GM12878 (cell line): ENCODE data around the gene SRBD1.

Experiments
- CEBPB ChIP-seq, 2 experiments: fragments of 150-350 bp in 1 of 2; IDR thresholded peaks; 2 replicates each; pipeline ENCODE4 v1.6.1; 2012 to 2014; ENCODE audit warnings: low read depth in 2 of 2, low read length in 2 of 2, borderline replicate concordance in 1 of 2, inconsistent platforms in 1 of 2
- CTCF ChIP-seq, 3 experiments: IDR thresholded peaks in 2 of 3; conservative IDR thresholded peaks in 1 of 3; 2 replicates each; pipeline ENCODE4 v1.5.1; 2011; ENCODE audit warnings: low read depth in 3 of 3, low read length in 3 of 3, mild to moderate bottlenecking in 3 of 3, control low read depth in 2 of 3, moderate library complexity in 2 of 3, inconsistent platforms in 1 of 3, mixed read lengths in 1 of 3; ENCODE audit not compliant: control insufficient read depth in 2 of 3, insufficient read depth in 1 of 3; ENCODE audit errors: extremely low read depth in 1 of 3
- DPF2 ChIP-seq: fragments of 450-650 bp; IDR thresholded peaks from 2 replicates; pipeline ENCODE4 v1.6.1; 2017; ENCODE audit warnings: mild to moderate bottlenecking
- EZH2 ChIP-seq: IDR thresholded peaks from 2 replicates; pipeline ENCODE4 v1.6.1; 2012; ENCODE audit warnings: low read depth, mild to moderate bottlenecking, control low read depth, inconsistent platforms, low read length, borderline replicate concordance; ENCODE audit not compliant: control insufficient read depth
- GABPA ChIP-seq: IDR thresholded peaks from 2 replicates; pipeline ENCODE4 v1.6.1; 2014; ENCODE audit warnings: antibody characterized with exemption, low read depth, mild to moderate bottlenecking, inconsistent platforms
- JUNB ChIP-seq: IDR thresholded peaks from 2 replicates; pipeline ENCODE4 v1.6.1; 2016; ENCODE audit warnings: antibody characterized with exemption, mild to moderate bottlenecking
- POLR2A ChIP-seq: IDR thresholded peaks from 2 replicates; pipeline ENCODE4 v1.6.1; 2011; ENCODE audit warnings: low read depth, mild to moderate bottlenecking, low read length
- REST ChIP-seq: IDR thresholded peaks from 2 replicates; pipeline ENCODE4 v1.6.1; 2012; ENCODE audit warnings: mild to moderate bottlenecking, low read depth, low read length
- TAF1 ChIP-seq: IDR thresholded peaks from 2 replicates; pipeline ENCODE4 v1.6.1; 2011; ENCODE audit warnings: mild to moderate bottlenecking, low read depth, low read length, borderline replicate concordance
- TF ChIP-seq, protein P1 (sequence below): IDR thresholded peaks from 2 replicates; pipeline ENCODE4 v1.6.1; 2011; ENCODE audit warnings: low read depth, low read length, improper control_type of control experiment, borderline replicate concordance
- TF ChIP-seq, protein P2 (sequence below): IDR thresholded peaks from 2 replicates; pipeline ENCODE4 v1.6.1; 2012; ENCODE audit warnings: low read depth, low read length, improper control_type of control experiment

DNA sequence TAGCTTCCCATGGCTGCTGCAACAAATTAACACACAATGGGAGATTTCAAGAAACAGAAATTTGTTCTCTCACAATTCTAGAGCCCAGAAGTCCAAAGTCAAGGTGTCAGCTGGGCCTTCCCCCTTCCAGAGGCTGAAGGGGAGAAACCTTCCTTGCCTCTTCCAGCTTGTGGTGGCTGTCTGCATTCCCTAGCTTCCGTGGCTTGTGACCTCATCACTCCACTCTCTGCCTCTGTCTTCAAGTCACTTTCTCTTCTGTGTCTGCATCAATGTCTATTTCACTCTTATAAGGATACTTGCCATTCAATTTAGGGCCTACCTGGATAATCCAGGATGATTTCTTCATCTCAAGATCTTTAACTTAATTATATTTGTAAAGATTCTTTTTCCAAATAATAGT is 16.8 kb upstream of the SRBD1 start:
- TF ChIP-seq GABPA (no peak), POLR2A (no peak), JUNB (no peak), CTCF (IDR thresholded peaks at IDR 0.05 in 2 of 3, conservative IDR thresholded peaks at IDR 0.05 in 1 of 3; ENCODE audit: control insufficient read depth in 2 of 3, extremely low read depth in 1 of 3, insufficient read depth in 1 of 3, low read depth in 3 of 3, low read length in 3 of 3) (no peak), EZH2 (no peak), DPF2 (no peak), CEBPB (IDR thresholded peaks at IDR 0.05; ENCODE audit: borderline replicate concordance in 1 of 2, low read depth in 2 of 2, low read length in 2 of 2) (no peak), REST (no peak), TAF1 (no peak)
- TF ChIP-seq, protein P1, sequence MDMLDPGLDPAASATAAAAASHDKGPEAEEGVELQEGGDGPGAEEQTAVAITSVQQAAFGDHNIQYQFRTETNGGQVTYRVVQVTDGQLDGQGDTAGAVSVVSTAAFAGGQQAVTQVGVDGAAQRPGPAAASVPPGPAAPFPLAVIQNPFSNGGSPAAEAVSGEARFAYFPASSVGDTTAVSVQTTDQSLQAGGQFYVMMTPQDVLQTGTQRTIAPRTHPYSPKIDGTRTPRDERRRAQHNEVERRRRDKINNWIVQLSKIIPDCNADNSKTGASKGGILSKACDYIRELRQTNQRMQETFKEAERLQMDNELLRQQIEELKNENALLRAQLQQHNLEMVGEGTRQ: no peak
- TF ChIP-seq, protein P2, sequence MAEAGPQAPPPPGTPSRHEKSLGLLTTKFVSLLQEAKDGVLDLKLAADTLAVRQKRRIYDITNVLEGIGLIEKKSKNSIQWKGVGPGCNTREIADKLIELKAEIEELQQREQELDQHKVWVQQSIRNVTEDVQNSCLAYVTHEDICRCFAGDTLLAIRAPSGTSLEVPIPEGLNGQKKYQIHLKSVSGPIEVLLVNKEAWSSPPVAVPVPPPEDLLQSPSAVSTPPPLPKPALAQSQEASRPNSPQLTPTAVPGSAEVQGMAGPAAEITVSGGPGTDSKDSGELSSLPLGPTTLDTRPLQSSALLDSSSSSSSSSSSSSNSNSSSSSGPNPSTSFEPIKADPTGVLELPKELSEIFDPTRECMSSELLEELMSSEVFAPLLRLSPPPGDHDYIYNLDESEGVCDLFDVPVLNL: no peak
